Naive thymus-derived CD4-positive, alpha-beta T cell (primary cell): ENCODE results near the gene PAIP1. TPM values are rescaled to one million over a fixed set of nuclear protein-coding genes. Genes with fewer than 3 reads are reported as not detected.

Source experiments
- ATAC-seq: fragments of 150-1000 bp; cut with Tn5 transposase; 2 replicates; pipeline ENCODE4 v1.10.0; 2021; ENCODE audit warnings: mild to moderate bottlenecking, moderate library complexity
- CTCF ChIA-PET: fragments of 350-600 bp; sonication (Branson Sonifier 250); formaldehyde crosslinking; loops from one replicate; lab custom pipeline; 2021; ENCODE audit warnings: antibody characterized with exemption; lab: Charles Lee
- POLR2A ChIA-PET: fragments of 350-600 bp; sonication (Branson Sonifier 250); formaldehyde crosslinking; loops from one replicate; lab custom pipeline; 2021; ENCODE audit warnings: antibody characterized with exemption, inconsistent platforms; lab: Charles Lee
- DNase-seq, 9 donors: peaks; one replicate each; pipeline versions ENCODE4 v3.0.0 to v3.0.0-alpha.2; 2020 to 2022; ENCODE audit warnings: mixed read lengths in 1 of 9
- H3K27ac ChIP-seq: one replicate; pipeline ENCODE4 v1.7.0; 2013; ENCODE audit warnings: mild to moderate bottlenecking, low read depth, low read length, moderate library complexity
- H3K27me3 ChIP-seq, 2 donors: one replicate each; pipeline ENCODE4 v1.7.0; 2013; ENCODE audit warnings: low read length in 2 of 2, mild to moderate bottlenecking in 2 of 2, moderate library complexity in 2 of 2; ENCODE audit not compliant: control insufficient read depth in 2 of 2, insufficient read depth in 2 of 2
- H3K36me3 ChIP-seq, 3 experiments: 1 replicate in 2 of 3; 2 replicates in 1 of 3; pipeline ENCODE4 v1.7.0; 2013; ENCODE audit warnings: low read length in 3 of 3, mild to moderate bottlenecking in 3 of 3, moderate library complexity in 1 of 3; ENCODE audit not compliant: insufficient read depth in 3 of 3, control insufficient read depth in 2 of 3
- H3K4me1 ChIP-seq, 2 donors: one replicate each; pipeline ENCODE4 v1.7.0; 2013; ENCODE audit warnings: low read length in 2 of 2, mild to moderate bottlenecking in 2 of 2, moderate library complexity in 1 of 2; ENCODE audit not compliant: control insufficient read depth in 2 of 2, insufficient read depth in 2 of 2
- H3K4me3 ChIP-seq: 2 replicates; pipeline ENCODE4 v1.7.0; 2013; ENCODE audit warnings: mild to moderate bottlenecking, low read length
- H3K9me3 ChIP-seq, 3 experiments: 1 replicate in 2 of 3; 2 replicates in 1 of 3; pipeline ENCODE4 v1.7.0; 2013; ENCODE audit warnings: low read length in 3 of 3; ENCODE audit not compliant: control insufficient read depth in 2 of 3
- H3K27ac Mint-ChIP-seq, 9 donors: one replicate each; pipeline ENCODE4 v1.8.0; 2020 to 2022; ENCODE audit warnings: mixed read lengths in 9 of 9, mild to moderate bottlenecking in 8 of 9, moderate library complexity in 5 of 9, inconsistent platforms in 2 of 9
- H3K27me3 Mint-ChIP-seq, 5 donors: one replicate each; pipeline ENCODE4 v1.8.0; 2021 to 2022; ENCODE audit warnings: mixed read lengths in 5 of 5, mild to moderate bottlenecking in 1 of 5
- H3K36me3 Mint-ChIP-seq, 5 donors: one replicate each; pipeline ENCODE4 v1.8.0; 2020 to 2022; ENCODE audit warnings: mixed read lengths in 5 of 5, mild to moderate bottlenecking in 3 of 5, inconsistent platforms in 1 of 5
- H3K4me1 Mint-ChIP-seq, 7 donors: one replicate each; pipeline ENCODE4 v1.8.0; 2020 to 2022; ENCODE audit warnings: mixed read lengths in 7 of 7, mild to moderate bottlenecking in 3 of 7, inconsistent platforms in 1 of 7
- H3K4me3 Mint-ChIP-seq, 10 donors: one replicate each; pipeline ENCODE4 v1.8.0; 2020 to 2022; ENCODE audit warnings: mild to moderate bottlenecking in 10 of 10, mixed read lengths in 10 of 10, moderate library complexity in 6 of 10, inconsistent platforms in 2 of 10
- H3K9me3 Mint-ChIP-seq, 11 donors: one replicate each; pipeline ENCODE4 v1.8.0; 2020 to 2022; ENCODE audit warnings: mixed read lengths in 11 of 11, mild to moderate bottlenecking in 4 of 11, inconsistent platforms in 1 of 11, moderate library complexity in 1 of 11
- intact Hi-C, 2 donors: fragments of 100-400 bp; cut with micrococcal nuclease; formaldehyde crosslinking; loops; one replicate each; pipeline ENCODE4 v1.15.1; 2023
- polyA plus RNA-seq, 2 donors: library from polyadenylated mRNA; unstranded; fragments of 300-500 nt; fragmentation: Illumina TruSeq; gene quantifications; one replicate each; pipeline ENCODE4 v1.2.3, GENCODE V29; 2021
- total RNA-seq, 6 experiments: library from RNA in 5 of 6; stranded (reverse) in 5 of 6; gene quantifications; 1 replicate in 5 of 6; 2 replicates in 1 of 6; pipeline ENCODE4 v1.2.3 and lab custom pipeline; 2021 to 2026

The PAIP1 gene
- total and polyA plus RNA-seq, 7 experiments from 2014 or later = 20.7 to 47.8 (median 39.2) TPM

GRCh38 chr5:43484106-43484849, 72.6 kb downstream of the PAIP1 start:
- Mint-ChIP-seq H3K4me1 (peaks cover 23 to 69% (median 60%) of the 10 kb centered on the region in 7 donors), H3K27me3 (no peaks in the 10 kb centered on the region), H3K27ac (peak overlapping the region; percentile 97 to 100 (median 100)), H3K36me3 (peaks cover 0 to 9% (median 0%) of the 10 kb centered on the region in 5 donors), H3K9me3 (peaks cover 0 to 2% (median 0%) of the 10 kb centered on the region in 11 donors), H3K4me3 (peak overlapping the region; percentile 95 to 100 (median 98))
- Histone ChIP-seq H3K4me3 (peak overlapping the region; percentile 72), H3K9me3 (no peaks in the 10 kb centered on the region), H3K4me1 (peaks cover 20 to 28% of the 10 kb centered on the region in 2 donors), H3K36me3 (no peaks in the 10 kb centered on the region), H3K27ac (peak overlapping the region; percentile 92), H3K27me3 (no peaks in the 10 kb centered on the region)
- intact Hi-C loops = loop anchor here (1.0 to 10.0 kb wide), 19 partner anchors 31 to 1614 kb away; partner anchors contain the start of genes ANXA2R (in 2 of the 2), C5orf34 (in 2 of the 2), FBXO4 (in 1 of the 2) and HMGCS1 (in 1 of the 2)
- ChIA-PET POLR2A (interaction anchor here (0.6 to 4.4 kb wide), 64 partner anchors 8 to 1616 kb away, joined by 3 to 93 read pairs (median 6); partner anchors contain the start of genes C5orf34, FBXO4, HMGCS1 and NNT), CTCF (interaction anchor here (0.5 to 1.8 kb wide), 25 partner anchors 14 to 576 kb away, joined by 3 to 14 read pairs (median 4); partner anchors contain the start of genes C5orf34, HMGCS1, NNT and ZNF131)
- DNase-seq (peak; percentile 69 to 91 (median 88)), ATAC-seq (peak; percentile 83)

DNA sequence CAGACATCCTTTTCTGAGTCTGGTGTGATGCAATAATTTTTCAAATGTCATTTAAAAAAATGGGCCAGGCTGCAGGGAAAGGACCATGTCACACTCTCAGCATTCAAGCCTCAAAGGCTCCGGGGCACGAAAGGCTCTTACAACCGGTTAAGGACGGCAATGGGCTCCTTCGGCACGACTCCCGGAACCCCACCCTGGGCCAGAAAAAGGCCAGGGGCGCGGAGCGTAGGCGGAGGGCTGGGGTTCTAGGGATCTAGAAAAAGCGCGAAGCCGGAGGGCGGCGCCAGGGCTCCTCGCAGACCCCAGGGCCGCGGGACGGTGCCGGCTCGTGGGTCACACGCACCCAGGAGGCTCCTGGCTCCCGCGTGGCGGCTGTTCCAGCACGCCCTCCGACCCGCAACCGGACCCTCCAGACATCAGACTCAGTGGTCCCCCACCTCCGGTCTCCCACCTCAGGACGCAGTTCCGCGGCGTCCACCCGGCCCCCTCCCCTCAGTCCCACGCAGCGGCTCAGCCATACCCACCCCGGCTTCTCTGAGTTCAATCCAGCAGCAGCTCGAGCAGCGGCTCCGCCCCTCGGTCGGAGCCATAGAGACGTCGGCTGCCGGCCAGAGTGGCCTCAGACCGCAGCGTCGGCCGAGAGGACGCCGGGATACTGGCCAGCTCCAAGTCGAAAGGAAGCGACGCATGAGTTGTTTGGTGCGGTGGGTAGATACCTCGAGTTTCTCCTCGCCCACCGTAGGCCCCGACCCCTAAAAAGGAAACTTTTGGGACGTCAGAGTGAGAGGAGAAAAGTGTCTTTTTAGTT, 73.4 kb downstream of the PAIP1 start, which contains the start of gene TMEM267:
Gene TMEM267, minus strand, starts transcription at position 568 of the 808 bp plus-strand sequence. CDS start 29,896 bp downstream, outside the sequence.
- H3K4me3 ChIP-seq = peak within 1 kb of the TSS; percentile 72
- CTCF ChIA-PET = interaction anchor here (0.6 to 1.8 kb wide), 23 partner anchors 15 to 575 kb away, joined by 3 to 14 read pairs (median 5); partner anchors contain the start of genes C5orf34, HMGCS1, NNT and ZNF131
- H3K36me3 ChIP-seq = no peaks in the 10 kb centered on the region
- intact Hi-C loops = loop anchor here (1.0 to 10.0 kb wide), 26 partner anchors 32 to 1613 kb away; partner anchors contain the start of genes ANXA2R (in 2 of the 2), C5orf34 (in 2 of the 2), FBXO4 (in 2 of the 2) and HMGCS1 (in 2 of the 2)
- peaks cover 20 to 28% of the 10 kb centered on the region in 2 donors for H3K4me1 ChIP-seq
- no peaks in the 10 kb centered on the region for H3K9me3 ChIP-seq
- peaks cover 0 to 9% (median 0%) of the 10 kb centered on the region in 5 donors for H3K36me3 Mint-ChIP-seq
- H3K27ac ChIP-seq = peak within 1 kb of the TSS; percentile 92
- H3K27me3 Mint-ChIP-seq = no peaks in the 10 kb centered on the region
- H3K27me3 ChIP-seq = no peaks in the 10 kb centered on the region
- peak within 1 kb of the TSS; percentile 97 to 100 (median 100) for H3K27ac Mint-ChIP-seq
- H3K4me3 Mint-ChIP-seq = peak within 1 kb of the TSS; percentile 95 to 100 (median 98)
- POLR2A ChIA-PET = interaction anchor here (0.7 to 4.4 kb wide), 62 partner anchors 8 to 1615 kb away, joined by 3 to 93 read pairs (median 6); partner anchors contain the start of genes C5orf34, FBXO4, HMGCS1 and NNT
- DNase-seq (peak in 6 of 9 donors; percentile 44 to 80 (median 62)), ATAC-seq (peak; percentile 93)
- H3K4me1 Mint-ChIP-seq = peaks cover 23 to 69% (median 60%) of the 10 kb centered on the region in 7 donors
- H3K9me3 Mint-ChIP-seq = peaks cover 0 to 2% (median 0%) of the 10 kb centered on the region in 11 donors

DNA sequence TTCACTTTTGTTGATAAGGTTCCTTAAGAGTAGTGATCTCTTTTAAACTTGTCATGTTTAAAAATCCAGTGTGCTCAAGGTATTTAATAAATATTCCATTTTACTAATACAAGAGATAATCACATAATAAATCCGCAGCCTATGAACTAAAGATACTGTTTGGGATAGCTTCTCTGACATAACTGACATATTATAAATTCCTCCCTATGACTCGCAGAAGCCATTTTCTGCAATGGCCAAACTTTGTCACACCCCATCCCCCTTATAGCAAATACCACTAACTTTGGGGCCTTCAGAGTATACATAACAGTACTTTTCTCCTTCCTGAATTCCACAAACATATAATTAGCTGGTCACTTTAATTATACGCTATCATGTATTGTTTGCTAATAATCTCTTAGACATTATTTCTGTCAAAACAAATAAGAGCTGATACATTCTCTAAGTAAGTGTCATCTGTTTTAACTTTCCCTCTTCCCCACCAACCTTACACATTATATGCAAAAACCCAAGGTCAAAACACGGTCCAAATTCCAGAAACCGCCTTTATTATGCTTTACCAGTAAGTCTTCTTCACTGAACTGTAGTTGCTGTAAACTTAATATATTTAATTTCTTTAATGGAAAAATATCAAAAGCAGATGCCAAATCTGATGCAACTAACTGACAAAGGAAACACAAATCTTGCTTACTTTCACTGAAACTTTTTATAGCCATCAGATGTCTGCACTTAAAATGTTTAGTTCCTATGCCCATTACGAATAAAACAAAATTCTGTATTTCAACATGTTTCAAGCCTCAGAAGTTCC, 74.2 kb downstream of the PAIP1 start:
- peak overlapping the region; percentile 92 for H3K27ac ChIP-seq
- peak overlapping the region; percentile 95 to 100 (median 98) for H3K4me3 Mint-ChIP-seq
- H3K4me3 ChIP-seq = peak overlapping the region; percentile 72
- no peaks in the 10 kb centered on the region for H3K27me3 Mint-ChIP-seq
- CTCF ChIA-PET = interaction anchor here (1.8 kb wide), 1 partner anchor 73 kb away, joined by 9 read pairs; no protein-coding TSS in a partner anchor
- intact Hi-C loops = loop anchor here (1.0 to 10.0 kb wide), 15 partner anchors 74 to 1578 kb away; partner anchors contain the start of genes FBXO4 (in 2 of the 2), HMGCS1 (in 1 of the 2), NIM1K (in 1 of the 2) and NNT (in 1 of the 2)
- H3K9me3 ChIP-seq = no peaks in the 10 kb centered on the region
- peaks cover 23 to 64% (median 56%) of the 10 kb centered on the region in 7 donors for H3K4me1 Mint-ChIP-seq
- POLR2A ChIA-PET = interaction anchor here (0.8 to 4.4 kb wide), 5 partner anchors 32 to 441 kb away, joined by 3 to 59 read pairs (median 4); partner anchors contain the start of gene C5orf34
- DNase-seq = no peak
- peaks cover 20 to 28% of the 10 kb centered on the region in 2 donors for H3K4me1 ChIP-seq
- no peak for ATAC-seq
- peaks cover 1 to 12% (median 1%) of the 10 kb centered on the region in 5 donors for H3K36me3 Mint-ChIP-seq
- H3K36me3 ChIP-seq = no peaks in the 10 kb centered on the region
- H3K27me3 ChIP-seq = no peaks in the 10 kb centered on the region
- peaks cover 0 to 2% (median 0%) of the 10 kb centered on the region in 11 donors for H3K9me3 Mint-ChIP-seq
- H3K27ac Mint-ChIP-seq = peak overlapping the region; percentile 94 to 100 (median 100)

Other genes with a start within 250 kb of the PAIP1 start
- 10 to 100 TPM; 32.2 to 77.5 (median 48.2) TPM for gene HMGCS1, start 243.7 kb downstream of the PAIP1 start, total RNA-seq
- gene HMGCS1, start 243.7 kb downstream of the PAIP1 start, polyA plus RNA-seq = 1 to 10 TPM; 8.9 to 9.0 TPM
- gene CCL28, start 144.7 kb downstream of the PAIP1 start, total RNA-seq = 10 to 100 TPM; 13.9 to 23.2 (median 17.3) TPM
- gene CCL28, start 144.7 kb downstream of the PAIP1 start, polyA plus RNA-seq = 10 to 100 TPM in 1 of 2 donors, 1 to 10 TPM in 1; 9.8 to 19.0 TPM
- 10 to 100 TPM in 4 of 5 experiments, 1 to 10 TPM in 1; 8.5 to 19.5 (median 12.7) TPM for gene TMEM267, start 73.2 kb downstream of the PAIP1 start, total RNA-seq
- 10 to 100 TPM; 21.2 to 21.8 TPM for gene TMEM267, start 73.2 kb downstream of the PAIP1 start, polyA plus RNA-seq
- 1 to 10 TPM; 1.1 to 5.2 (median 3.3) TPM for gene C5orf34, start 41.9 kb downstream of the PAIP1 start, total RNA-seq
- gene C5orf34, start 41.9 kb downstream of the PAIP1 start, polyA plus RNA-seq = 1 to 10 TPM in 1 of 2 donors, under 1 TPM in 1; 0.77 to 1.1 TPM
- 10 to 100 TPM; 42.5 to 73.5 (median 60.7) TPM for gene NNT, start 46.1 kb upstream of the PAIP1 start, total RNA-seq
- 10 to 100 TPM; 47.4 to 48.8 TPM for gene NNT, start 46.1 kb upstream of the PAIP1 start, polyA plus RNA-seq